HL-60 (cell line): ENCODE results near the gene IFT81.

Experiments
- CTCF ChIP-seq: IDR thresholded peaks from one replicate; pipeline ENCODE4 v1.5.1; 2011; ENCODE audit warnings: low read length, control low read depth, inconsistent platforms; ENCODE audit not compliant: insufficient read depth
- GABPA ChIP-seq: IDR thresholded peaks from 2 replicates; pipeline ENCODE4 v1.6.1; 2012; ENCODE audit warnings: low read depth
- POLR2AphosphoS5 ChIP-seq: IDR thresholded peaks from 2 replicates; pipeline ENCODE4 v1.6.1; 2012; ENCODE audit warnings: low read depth
- REST ChIP-seq: IDR thresholded peaks from 2 replicates; pipeline ENCODE4 v1.6.1; 2012; ENCODE audit warnings: low read depth; ENCODE audit not compliant: insufficient replicate concordance

- TF ChIP-seq CTCF (no peak), POLR2AphosphoS5 (no peak), GABPA (no peak), REST (no peak)
These were observed 51.0 kb downstream of the IFT81 start for GRCh38 chr12:110175201-110175600.
